22Rv1 (cell line): ENCODE results near the gene UGT2A1.

Experiments
- CTCF ChIP-seq: fragments of 450-650 bp; IDR thresholded peaks from 2 replicates; pipeline ENCODE4 v1.5.1; 2017; ENCODE audit warnings: mild to moderate bottlenecking
- ZFX ChIP-seq: fragments of 450-650 bp; IDR thresholded peaks from 2 replicates; pipeline ENCODE4 v1.6.1; 2017; ENCODE audit warnings: antibody characterized with exemption, borderline replicate concordance

- no peak for TF ChIP-seq CTCF
- no peak for TF ChIP-seq ZFX
Measured at GRCh38 chr4:69600013-69600412, 53.0 kb downstream of the UGT2A1 start.
